A673 (cell line): Measurements from ENCODE around the gene COLGALT1.

Source experiments
- EZH2 ChIP-seq: fragments of 200-600 bp; sonication (generic); IDR thresholded peaks from 2 replicates; pipeline ENCODE4 v1.6.1; 2017; ENCODE audit warnings: borderline replicate concordance, low read depth, mild to moderate bottlenecking, mixed read lengths, antibody characterized with exemption, low read length; ENCODE audit not compliant: poor library complexity, severe bottlenecking
- TF ChIP-seq, protein P1 (sequence below): fragments of 300-800, 200-600 bp; sonication (generic); conservative IDR thresholded peaks from 2 replicates; pipeline ENCODE4 v1.5.1; 2017; ENCODE audit warnings: low read depth, mild to moderate bottlenecking, antibody characterized with exemption, low read length, moderate library complexity, mixed read lengths

DNA sequence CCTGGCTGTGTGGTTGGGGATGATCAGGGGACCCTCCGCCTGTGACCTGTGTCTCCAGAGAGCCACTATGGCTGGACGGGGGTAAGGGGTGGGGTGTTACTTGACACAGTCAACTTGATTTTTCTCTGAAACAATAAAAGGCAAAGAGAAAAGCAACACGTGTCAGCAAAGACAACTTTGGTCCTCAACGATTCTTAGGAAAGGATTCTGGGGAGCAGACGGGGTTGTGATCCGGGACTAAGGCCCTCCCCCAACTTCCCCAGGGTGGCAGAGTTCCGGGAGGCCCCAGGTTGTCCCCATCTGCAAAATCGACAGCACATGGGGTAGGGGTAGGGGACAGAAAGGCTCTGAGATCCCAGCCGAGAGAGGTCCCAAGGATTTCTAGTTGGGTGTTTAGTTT is 46.2 kb downstream of the COLGALT1 start:
- no peak for TF ChIP-seq EZH2
- TF ChIP-seq, protein P1, sequence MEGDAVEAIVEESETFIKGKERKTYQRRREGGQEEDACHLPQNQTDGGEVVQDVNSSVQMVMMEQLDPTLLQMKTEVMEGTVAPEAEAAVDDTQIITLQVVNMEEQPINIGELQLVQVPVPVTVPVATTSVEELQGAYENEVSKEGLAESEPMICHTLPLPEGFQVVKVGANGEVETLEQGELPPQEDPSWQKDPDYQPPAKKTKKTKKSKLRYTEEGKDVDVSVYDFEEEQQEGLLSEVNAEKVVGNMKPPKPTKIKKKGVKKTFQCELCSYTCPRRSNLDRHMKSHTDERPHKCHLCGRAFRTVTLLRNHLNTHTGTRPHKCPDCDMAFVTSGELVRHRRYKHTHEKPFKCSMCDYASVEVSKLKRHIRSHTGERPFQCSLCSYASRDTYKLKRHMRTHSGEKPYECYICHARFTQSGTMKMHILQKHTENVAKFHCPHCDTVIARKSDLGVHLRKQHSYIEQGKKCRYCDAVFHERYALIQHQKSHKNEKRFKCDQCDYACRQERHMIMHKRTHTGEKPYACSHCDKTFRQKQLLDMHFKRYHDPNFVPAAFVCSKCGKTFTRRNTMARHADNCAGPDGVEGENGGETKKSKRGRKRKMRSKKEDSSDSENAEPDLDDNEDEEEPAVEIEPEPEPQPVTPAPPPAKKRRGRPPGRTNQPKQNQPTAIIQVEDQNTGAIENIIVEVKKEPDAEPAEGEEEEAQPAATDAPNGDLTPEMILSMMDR: no peak
